Glomerular visceral epithelial cell (primary cell): ENCODE data around the gene GALNT13.

Source experiments
- DNase-seq: peaks from one replicate; pipeline ENCODE4 v3.0.0-alpha.2; 2016; ENCODE audit errors: extremely low spot score

Gene GALNT13

GRCh38 chr2:153944800-153945199, 73.1 kb downstream of the GALNT13 start:
- no peak for DNase-seq

DNA sequence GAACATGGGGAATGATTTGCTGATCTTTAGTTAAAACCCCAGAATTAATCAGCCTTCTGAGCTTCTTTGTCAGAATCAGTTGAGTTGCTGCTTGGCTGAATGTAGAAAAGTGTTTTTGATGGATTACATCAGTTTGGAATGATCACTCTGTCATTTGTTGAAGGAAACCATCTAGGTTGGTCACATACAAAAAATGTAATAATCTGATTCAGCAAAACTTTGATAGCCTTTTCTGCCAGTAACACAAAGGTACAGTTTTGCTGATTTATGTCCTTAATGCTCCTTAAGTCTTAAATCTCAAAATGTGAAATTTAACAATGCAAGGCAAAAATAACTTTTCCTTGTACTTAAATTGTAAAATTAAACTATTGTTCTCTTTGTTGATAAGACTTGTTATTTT, 74.3 kb downstream of the GALNT13 start:
- no peak for DNase-seq

DNA sequence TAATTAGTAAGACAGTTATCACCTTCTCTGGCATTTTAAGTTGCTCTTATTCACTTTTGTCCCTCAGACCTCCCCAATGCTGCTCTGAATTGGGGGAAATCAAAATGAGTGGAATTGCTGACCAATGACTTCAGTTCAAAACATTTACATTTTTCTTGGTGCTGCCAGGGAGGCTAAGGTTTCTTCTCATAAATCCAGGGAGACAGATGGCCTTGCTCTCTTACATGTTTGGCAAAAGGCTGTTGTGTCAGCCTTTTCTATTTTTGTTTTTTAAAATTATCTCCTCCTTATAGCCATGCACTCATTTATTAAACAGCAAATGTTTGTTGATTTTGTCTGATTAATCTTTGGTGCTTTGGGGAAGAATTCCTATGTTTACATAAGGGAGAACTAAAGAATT, 82.0 kb downstream of the GALNT13 start:
- no peak for DNase-seq

- no peak for DNase-seq
Observed at GRCh38 chr2:153963256-153963655, 91.5 kb downstream of the GALNT13 start.

- no peak for DNase-seq
Observed at GRCh38 chr2:153967248-153967973, 95.7 kb downstream of the GALNT13 start.

GRCh38 chr2:153971250-153971649, 99.5 kb downstream of the GALNT13 start:
- DNase-seq: peak; percentile 10

DNA sequence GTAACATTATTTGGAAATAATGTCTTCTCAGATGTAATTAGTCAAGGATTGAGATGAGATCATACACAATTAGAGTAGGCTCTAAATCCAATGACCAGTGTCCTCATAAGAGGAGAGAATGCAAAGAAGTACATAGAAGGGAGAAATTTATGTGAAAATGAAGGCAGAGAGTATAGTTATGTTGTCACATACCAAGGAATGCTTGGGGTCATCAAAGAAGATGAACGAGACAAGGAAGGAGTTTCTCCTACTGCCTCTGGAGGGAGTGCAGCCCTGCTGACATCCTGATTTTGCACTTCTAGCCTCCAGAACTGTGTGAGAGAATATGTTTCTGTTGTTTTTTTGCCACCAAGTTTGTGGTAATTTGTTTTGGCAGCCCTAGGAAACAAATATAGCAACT, 100.1 kb downstream of the GALNT13 start:
- DNase-seq: no peak

- DNase-seq: no peak
Observed at GRCh38 chr2:153972412-153972811, 100.7 kb downstream of the GALNT13 start.

DNA sequence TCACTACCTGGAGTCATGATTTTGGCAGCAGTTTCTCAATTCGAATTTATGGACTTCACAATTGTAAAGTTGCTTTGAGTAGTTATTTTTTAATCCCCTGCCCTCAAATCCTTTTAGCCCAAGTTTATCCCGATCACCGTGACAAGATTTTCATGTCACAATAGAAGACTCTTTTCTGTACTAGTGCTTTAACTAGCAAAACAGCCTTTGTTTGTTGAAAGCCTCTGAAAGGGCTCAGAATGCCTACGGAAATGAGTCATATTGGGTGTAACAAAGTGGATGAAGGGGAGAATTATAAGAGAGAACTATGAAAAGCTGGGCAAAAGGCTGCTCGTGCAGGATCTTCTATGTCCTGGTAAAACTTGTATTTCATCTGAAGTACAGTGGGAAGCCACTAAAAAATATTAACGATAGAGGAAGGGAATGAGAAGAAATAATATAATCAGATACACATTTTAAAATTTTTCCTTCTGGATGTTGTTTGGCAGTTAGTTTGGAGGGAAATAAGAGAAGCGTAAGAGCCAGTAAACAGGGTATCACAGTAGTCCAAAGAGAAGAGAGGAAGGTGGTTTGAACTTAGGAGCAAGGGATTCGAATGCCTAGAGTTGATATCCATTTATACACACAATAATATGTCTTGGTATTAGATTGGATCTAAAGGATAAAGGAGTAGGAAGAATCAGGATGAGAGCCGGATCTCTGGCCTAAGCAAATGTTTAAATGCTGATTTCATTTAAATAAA, 114.9 kb downstream of the GALNT13 start:
- DNase-seq: no peak

- no peak for DNase-seq
Observed at GRCh38 chr2:153990771-153991170, 119.0 kb downstream of the GALNT13 start.

DNA sequence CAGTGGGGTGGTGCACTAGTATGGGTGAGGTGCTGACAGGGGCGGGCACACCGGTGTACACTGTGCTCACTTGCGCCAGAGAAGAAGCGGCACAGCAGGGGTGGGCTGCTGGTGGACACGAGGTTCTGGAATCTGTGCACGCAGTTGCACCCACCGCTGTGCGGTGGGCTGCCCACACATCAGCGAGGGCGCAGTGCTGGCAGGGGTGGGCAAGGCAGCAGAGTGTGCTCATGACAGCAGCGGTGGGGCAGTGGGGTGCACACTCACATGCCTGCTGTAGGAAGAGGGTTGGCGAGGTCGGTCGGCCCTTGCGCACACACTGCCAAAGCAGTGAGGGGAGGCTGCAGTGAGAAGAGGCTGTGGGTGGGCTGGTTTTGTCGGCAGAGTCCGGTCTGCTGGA, 141.8 kb downstream of the GALNT13 start:
- no peak for DNase-seq

- no peak for DNase-seq
Observed at GRCh38 chr2:154015233-154015632, 143.5 kb downstream of the GALNT13 start.

DNA sequence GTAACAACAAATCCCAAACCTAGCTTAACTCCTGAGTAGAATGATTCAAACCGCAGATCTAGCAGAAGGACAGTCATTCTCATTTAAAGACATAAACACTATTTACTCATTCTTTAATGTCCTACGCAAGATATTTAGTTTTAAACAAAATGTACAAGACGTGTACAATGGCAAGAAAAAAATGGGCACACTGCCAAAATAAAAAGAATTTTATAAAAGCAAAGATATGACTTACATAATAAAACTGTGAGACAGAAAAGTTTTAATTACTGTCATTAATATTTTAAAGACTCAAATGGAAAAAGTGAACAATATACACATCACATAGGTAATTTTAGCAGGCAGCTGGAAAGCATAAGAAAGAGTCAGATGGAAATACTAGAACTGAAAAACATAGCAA, 157.8 kb downstream of the GALNT13 start:
- no peak for DNase-seq

DNA sequence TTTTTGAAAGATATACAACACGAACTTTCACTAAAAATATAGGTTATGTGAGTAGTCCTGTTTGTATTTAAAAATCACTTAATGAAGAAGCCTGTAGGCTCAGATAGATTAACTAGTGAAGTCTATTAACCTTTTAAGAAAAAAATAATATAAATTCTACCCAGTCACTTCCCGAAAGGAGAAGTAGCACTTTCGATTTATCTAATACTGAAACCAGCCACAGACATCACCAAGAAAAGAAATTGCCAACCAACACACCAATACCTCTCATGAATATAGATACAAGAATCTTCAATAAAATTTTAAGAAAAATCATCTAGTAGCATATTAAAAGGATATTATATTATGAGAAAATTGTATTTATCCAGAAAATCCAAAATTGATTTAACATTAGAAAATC, 160.5 kb downstream of the GALNT13 start:
- DNase-seq: no peak

- DNase-seq: no peak
Observed at GRCh38 chr2:154046493-154046892, 174.8 kb downstream of the GALNT13 start.

DNA sequence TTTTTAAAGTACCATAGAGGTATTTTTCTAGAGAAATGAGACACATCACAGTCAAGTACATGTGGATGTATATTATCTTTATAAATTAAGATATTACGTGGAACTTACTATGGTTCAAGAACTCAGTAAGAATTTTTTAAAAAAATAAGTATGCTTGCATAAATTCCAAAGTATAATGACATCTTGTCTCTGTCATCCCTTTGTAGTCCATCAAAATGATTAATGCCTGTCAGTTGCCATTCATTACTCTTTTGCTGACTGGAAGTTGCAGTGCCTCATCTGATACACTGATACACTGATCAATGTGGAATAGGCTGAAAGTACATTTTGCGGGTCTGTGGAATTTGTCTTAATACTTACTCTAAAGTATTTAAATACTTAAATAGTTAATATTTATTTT, 177.2 kb downstream of the GALNT13 start:
- no peak for DNase-seq

- no peak for DNase-seq
Observed at GRCh38 chr2:154049561-154049960, 177.8 kb downstream of the GALNT13 start.

DNA sequence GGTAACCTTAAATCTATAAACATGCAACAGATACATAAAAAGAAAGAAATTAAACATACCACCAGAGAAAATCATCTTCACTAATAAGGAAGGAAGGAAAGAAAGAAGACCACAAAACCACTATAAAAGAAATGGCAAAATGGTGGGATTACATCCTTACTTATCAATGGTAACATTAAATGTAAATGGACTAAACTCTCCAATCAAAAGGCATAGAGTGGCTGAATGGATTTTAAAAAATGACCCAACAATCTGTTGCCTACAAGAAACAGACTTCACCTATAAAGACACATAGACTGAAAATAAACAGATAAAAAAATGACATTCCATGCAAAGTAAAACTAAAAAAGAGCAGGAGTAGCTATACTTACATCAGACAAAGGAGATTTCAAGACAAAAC, 195.4 kb downstream of the GALNT13 start:
- DNase-seq: no peak

DNA sequence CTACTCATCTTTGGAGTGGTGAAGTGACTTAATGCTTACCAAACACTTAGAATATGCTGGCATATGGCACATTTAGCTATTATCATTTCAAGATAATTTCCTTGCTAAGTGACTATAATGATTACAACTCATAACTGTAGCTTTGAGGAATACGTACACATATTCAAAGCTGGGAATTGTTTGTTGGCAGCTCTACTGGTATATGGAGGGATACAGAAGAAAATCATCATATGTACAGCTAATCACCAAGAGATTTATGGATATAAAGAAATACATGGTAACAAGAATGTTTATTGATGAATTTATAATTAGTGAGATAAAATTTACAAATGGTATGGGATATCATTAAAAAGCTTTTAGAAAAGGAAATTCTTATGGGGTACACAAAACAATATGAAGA, 207.2 kb downstream of the GALNT13 start:
- DNase-seq: no peak

- DNase-seq: no peak
Observed at GRCh38 chr2:154092571-154092970, 220.8 kb downstream of the GALNT13 start.

DNA sequence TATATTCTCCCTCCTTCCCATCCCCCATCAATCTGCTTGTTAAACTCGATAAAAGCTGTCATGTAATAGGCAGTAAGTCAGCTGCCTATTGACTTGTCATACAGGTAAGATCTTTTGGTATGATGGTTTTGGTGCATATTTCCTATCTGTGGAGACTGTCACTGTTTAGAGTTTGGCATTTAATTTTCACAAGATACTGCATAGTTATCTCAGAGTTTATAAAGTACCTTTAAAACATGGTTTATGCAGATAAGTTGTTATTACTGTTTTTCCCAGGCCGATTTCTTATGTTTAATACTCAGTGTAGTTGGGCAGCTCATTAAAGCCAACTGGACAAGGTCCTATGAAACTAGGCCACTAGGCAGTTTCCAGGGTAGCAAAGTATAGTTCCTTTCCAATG, 222.1 kb downstream of the GALNT13 start:
- no peak for DNase-seq

DNA sequence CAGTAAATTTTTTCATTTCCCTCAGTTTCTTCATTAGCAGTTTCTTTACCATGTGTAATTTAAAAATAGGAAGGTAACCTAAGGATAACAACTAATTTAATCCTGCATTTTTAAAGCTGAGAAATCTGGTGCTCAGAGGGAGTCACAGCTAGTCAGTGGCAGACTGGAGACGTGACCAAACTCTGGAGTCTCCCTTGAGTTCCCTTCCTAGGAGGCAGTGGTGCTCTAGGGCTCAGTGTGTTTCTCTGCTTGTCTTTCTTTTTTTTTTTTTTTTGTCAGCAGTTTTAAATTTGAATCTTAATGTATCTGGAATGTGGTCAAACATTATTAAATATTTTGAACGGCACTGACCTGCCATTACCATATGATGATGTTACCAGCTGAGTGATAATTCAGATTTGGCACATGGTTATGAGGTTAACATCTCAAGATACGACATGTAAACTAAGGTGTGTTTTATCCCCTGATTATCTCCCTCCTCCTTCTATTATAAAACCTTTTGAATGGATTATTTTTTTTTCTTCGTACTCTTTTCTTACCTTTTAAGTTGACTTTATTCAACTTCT, 226.2 kb downstream of the GALNT13 start:
- no peak for DNase-seq

DNA sequence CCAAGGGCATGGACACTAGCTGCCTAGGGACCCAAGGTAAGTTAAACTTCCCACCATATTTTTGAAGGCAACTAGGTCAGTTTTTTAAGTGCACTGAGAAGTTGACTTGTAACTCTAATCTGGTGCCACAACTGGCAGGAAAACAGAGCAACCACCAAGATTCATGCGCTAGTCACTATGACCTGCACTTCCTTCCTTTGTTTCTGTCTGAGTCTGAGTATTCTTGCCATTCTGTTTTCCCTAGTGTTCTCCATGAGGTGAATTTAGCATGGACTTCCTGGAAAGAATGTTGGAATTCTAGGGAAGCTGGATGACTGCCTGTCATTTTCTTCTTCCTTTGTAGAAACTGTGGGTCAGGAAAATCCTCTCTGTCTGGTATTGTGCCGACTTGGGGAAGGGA, 249.0 kb downstream of the GALNT13 start:
- DNase-seq: no peak
